Esophagus mucosa (tissue), 1 donor: Measurements from ENCODE around the gene PABPN1L. TPM values are rescaled to one million over a fixed set of nuclear protein-coding genes. Genes with fewer than 3 reads are reported as not detected.
A peak's percentile ranks its signal among the peaks of the same experiment; 100 is the strongest.
"Not testable (repeated sequence)": the region's sequence is repeated elsewhere in the genome, so short reads cannot be mapped to it uniquely, and the experiment has no call there.

Source experiments
- ATAC-seq: fragments of 200-7000 bp; cut with Tn5 transposase; one replicate; pipeline ENCODE4 v1.9.1; 2020
- total RNA-seq: library from RNA; stranded (reverse); gene quantifications from one replicate; pipeline ENCODE4 v1.2.4, GENCODE V29; 2023
- donor health status: DM: yes; HTN: yes; CAD: no.

The PABPN1L gene
- total RNA-seq, 1 donor from 2014 or later = not detected

- ATAC-seq = peak; percentile 87
Measured at GRCh38 chr16:88826070-88826840, 40.2 kb downstream of the PABPN1L start.

GRCh38 chr16:88825146-88825545, 41.3 kb downstream of the PABPN1L start:
- no peak for ATAC-seq

- no peak for ATAC-seq
Measured at GRCh38 chr16:88824256-88825077, 42.0 kb downstream of the PABPN1L start.

GRCh38 chr16:88823646-88824045, 42.8 kb downstream of the PABPN1L start:
- ATAC-seq = not testable (repeated sequence)

GRCh38 chr16:88822281-88823040, 44.0 kb downstream of the PABPN1L start:
- ATAC-seq = no peak

- no peak for ATAC-seq
Measured at GRCh38 chr16:88821168-88821850, 45.2 kb downstream of the PABPN1L start.

- ATAC-seq = no peak
Measured at GRCh38 chr16:88820385-88821025, 46.0 kb downstream of the PABPN1L start.

GRCh38 chr16:88819126-88819525, 47.3 kb downstream of the PABPN1L start:
- ATAC-seq = no peak

- ATAC-seq = no peak
Measured at GRCh38 chr16:88818575-88818874, 47.9 kb downstream of the PABPN1L start.

GRCh38 chr16:88817785-88818574, 48.5 kb downstream of the PABPN1L start:
- ATAC-seq = peak; percentile 2

GRCh38 chr16:88816736-88817535, 49.5 kb downstream of the PABPN1L start:
- peak; percentile 24 for ATAC-seq

GRCh38 chr16:88815901-88816589, 50.4 kb downstream of the PABPN1L start:
- ATAC-seq = peak; percentile 20

GRCh38 chr16:88815227-88815626, 51.2 kb downstream of the PABPN1L start:
- no peak for ATAC-seq

- no peak for ATAC-seq
Measured at GRCh38 chr16:88814144-88814502, 52.3 kb downstream of the PABPN1L start.

Other genes with a start within 250 kb of the PABPN1L start
- not detected for gene IL17C, start 228.1 kb downstream of the PABPN1L start, total RNA-seq
- gene CYBA, start 215.6 kb downstream of the PABPN1L start, total RNA-seq = 66.3 TPM
- 154 TPM for gene MVD, start 203.6 kb downstream of the PABPN1L start, total RNA-seq
- 0.28 TPM for gene SNAI3, start 180.2 kb downstream of the PABPN1L start, total RNA-seq
- gene RNF166, start 160.3 kb downstream of the PABPN1L start, total RNA-seq = 4.7 TPM
- gene CTU2, start 160.2 kb downstream of the PABPN1L start, total RNA-seq = 14.3 TPM
- gene PIEZO1, start 81.4 kb downstream of the PABPN1L start, total RNA-seq = 64.7 TPM
- 21.6 TPM for gene CDT1, start 62.9 kb downstream of the PABPN1L start, total RNA-seq
- 207 TPM for gene APRT, start 54.7 kb downstream of the PABPN1L start, total RNA-seq
- 17.0 TPM for gene GALNS, start 9.7 kb downstream of the PABPN1L start, total RNA-seq
- gene TRAPPC2L, start 9.5 kb downstream of the PABPN1L start, total RNA-seq = 61.0 TPM
- 1.1 TPM for gene CBFA2T3, start 110.5 kb upstream of the PABPN1L start, total RNA-seq
- 14.1 TPM for gene ACSF3, start 227.2 kb upstream of the PABPN1L start, total RNA-seq